ENCODE data around the gene MED4.

MED4 gene

GRCh38 chr13:48028066-48028465 lies 66.8 kb downstream of the MED4 start:
- no peak for DNase-seq

All from NCI-H774 (cell line).